ENCODE data around the gene TCFL5. TPM values are rescaled to one million over a fixed set of nuclear protein-coding genes. Genes with fewer than 3 reads are reported as not detected.

TCFL5 gene
- total RNA-seq, 4 donors from 2014 or later, result 15.3 to 26.6 (median 20.6) TPM

GRCh38 chr20:62812181-62812906 lies 49.3 kb downstream of the TCFL5 start:
- Histone ChIP-seq H3K27me3 (no peaks in the 10 kb centered on the region), H3K36me3 (peaks cover 46 to 47% of the 10 kb centered on the region in 2 donors), H3K9me3 (no peaks in the 10 kb centered on the region), H3K4me3 (replicated peaks in 1 of 3) (no peak overlapping the region), H3K4me1 (peaks cover 12 to 31% of the 10 kb centered on the region in 2 donors), H3K27ac (no peak overlapping the region)
- WGBS, 2 donors, result 90 to 92% methylated on average over 36 to 39 of the region's 43 CpGs
- no peak for TF ChIP-seq POLR2A (IDR thresholded peaks at IDR 0.05)
- TF ChIP-seq, protein P1, sequence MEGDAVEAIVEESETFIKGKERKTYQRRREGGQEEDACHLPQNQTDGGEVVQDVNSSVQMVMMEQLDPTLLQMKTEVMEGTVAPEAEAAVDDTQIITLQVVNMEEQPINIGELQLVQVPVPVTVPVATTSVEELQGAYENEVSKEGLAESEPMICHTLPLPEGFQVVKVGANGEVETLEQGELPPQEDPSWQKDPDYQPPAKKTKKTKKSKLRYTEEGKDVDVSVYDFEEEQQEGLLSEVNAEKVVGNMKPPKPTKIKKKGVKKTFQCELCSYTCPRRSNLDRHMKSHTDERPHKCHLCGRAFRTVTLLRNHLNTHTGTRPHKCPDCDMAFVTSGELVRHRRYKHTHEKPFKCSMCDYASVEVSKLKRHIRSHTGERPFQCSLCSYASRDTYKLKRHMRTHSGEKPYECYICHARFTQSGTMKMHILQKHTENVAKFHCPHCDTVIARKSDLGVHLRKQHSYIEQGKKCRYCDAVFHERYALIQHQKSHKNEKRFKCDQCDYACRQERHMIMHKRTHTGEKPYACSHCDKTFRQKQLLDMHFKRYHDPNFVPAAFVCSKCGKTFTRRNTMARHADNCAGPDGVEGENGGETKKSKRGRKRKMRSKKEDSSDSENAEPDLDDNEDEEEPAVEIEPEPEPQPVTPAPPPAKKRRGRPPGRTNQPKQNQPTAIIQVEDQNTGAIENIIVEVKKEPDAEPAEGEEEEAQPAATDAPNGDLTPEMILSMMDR (IDR thresholded peaks at IDR 0.05), result no peak
- DNase-seq, result no peak
- intact Hi-C loops (cut with DNase I), result no loop called here

GRCh38 chr20:62811720-62812119 lies 49.9 kb downstream of the TCFL5 start:
- peaks cover 46 to 49% of the 10 kb centered on the region in 2 donors for H3K36me3 ChIP-seq
- TF ChIP-seq POLR2A (IDR thresholded peaks at IDR 0.05), result no peak
- TF ChIP-seq, protein P1 (IDR thresholded peaks at IDR 0.05), result no peak
- 86 to 91% methylated on average over 4 to 6 of the region's 10 CpGs for WGBS, 2 donors
- DNase-seq, result no peak
- peaks cover 12 to 31% of the 10 kb centered on the region in 2 donors for H3K4me1 ChIP-seq
- H3K9me3 ChIP-seq, result no peaks in the 10 kb centered on the region
- H3K27ac ChIP-seq, result no peak overlapping the region
- H3K27me3 ChIP-seq, result no peaks in the 10 kb centered on the region
- no peak overlapping the region for H3K4me3 ChIP-seq (replicated peaks in 1 of 3)
- intact Hi-C loops (cut with DNase I), result no loop called here

- DNase-seq, result no peak
- 81 to 99% methylated on average over 5 to 12 of the region's 21 CpGs for WGBS, 2 donors
- TF ChIP-seq, protein P1 (IDR thresholded peaks at IDR 0.05), result no peak
- no peak for TF ChIP-seq POLR2A (IDR thresholded peaks at IDR 0.05)
- H3K36me3 ChIP-seq, result peaks cover 46 to 49% of the 10 kb centered on the region in 2 donors
- H3K27ac ChIP-seq, result no peak overlapping the region
- H3K4me3 ChIP-seq (replicated peaks in 1 of 3), result no peak overlapping the region
- no peaks in the 10 kb centered on the region for H3K9me3 ChIP-seq
- H3K27me3 ChIP-seq, result no peaks in the 10 kb centered on the region
- peaks cover 11 to 31% of the 10 kb centered on the region in 2 donors for H3K4me1 ChIP-seq
- intact Hi-C loops (cut with DNase I), result no loop called here
These were observed 50.3 kb downstream of the TCFL5 start for GRCh38 chr20:62811320-62811719.

GRCh38 chr20:62809530-62810428 lies 51.8 kb downstream of the TCFL5 start:
- WGBS, 2 donors, result 92 to 96% methylated on average over 18 to 22 of the region's 24 CpGs
- peaks cover 46 to 49% of the 10 kb centered on the region in 2 donors for H3K36me3 ChIP-seq
- intact Hi-C loops (cut with DNase I), result loop anchor here (5.0 kb wide), 1 partner anchor 142 kb away; no protein-coding TSS in a partner anchor

More at GRCh38 chr20:62809530-62810428, 51.8 kb downstream of the TCFL5 start:
- Histone ChIP-seq H3K4me1 (peaks cover 8 to 23% of the 10 kb centered on the region in 2 donors), H3K4me3 (replicated peaks in 1 of 3) (no peak overlapping the region), H3K9me3 (no peaks in the 10 kb centered on the region), H3K27ac (no peak overlapping the region), H3K27me3 (no peaks in the 10 kb centered on the region)
- TF ChIP-seq, protein P1 (IDR thresholded peaks at IDR 0.05), result no peak
- TF ChIP-seq POLR2A (IDR thresholded peaks at IDR 0.05), result no peak
- DNase-seq, result no peak
